Vagina (tissue), 2 donors: Measurements from ENCODE around the gene USP27X.

Source experiments
- POLR2A ChIP-seq, 2 donors: fragments of 450-650 bp; IDR thresholded peaks; one replicate each; pipeline ENCODE4 v1.6.1; 2017; ENCODE audit warnings: antibody characterized with exemption in 2 of 2, mild to moderate bottlenecking in 2 of 2, moderate library complexity in 2 of 2
- POLR2AphosphoS5 ChIP-seq, 2 donors: sonication (generic); formaldehyde crosslinking; IDR thresholded peaks; one replicate each; pipeline ENCODE4 v1.9.0; 2017; ENCODE audit warnings: antibody characterized with exemption in 2 of 2, mild to moderate bottlenecking in 2 of 2, low read depth in 1 of 2; ENCODE audit not compliant: insufficient read depth in 1 of 2
- TF ChIP-seq, protein P1 (sequence below), 3 experiments: fragments of 450-650 bp in 2 of 3; fragments of 200-600 bp in 1 of 3; sonication (generic) in 1 of 3; IDR thresholded peaks; one replicate each; pipeline ENCODE4 v1.5.1; 2017 to 2019; ENCODE audit warnings: antibody characterized with exemption in 3 of 3, mild to moderate bottlenecking in 2 of 3, moderate library complexity in 2 of 3

DNA sequence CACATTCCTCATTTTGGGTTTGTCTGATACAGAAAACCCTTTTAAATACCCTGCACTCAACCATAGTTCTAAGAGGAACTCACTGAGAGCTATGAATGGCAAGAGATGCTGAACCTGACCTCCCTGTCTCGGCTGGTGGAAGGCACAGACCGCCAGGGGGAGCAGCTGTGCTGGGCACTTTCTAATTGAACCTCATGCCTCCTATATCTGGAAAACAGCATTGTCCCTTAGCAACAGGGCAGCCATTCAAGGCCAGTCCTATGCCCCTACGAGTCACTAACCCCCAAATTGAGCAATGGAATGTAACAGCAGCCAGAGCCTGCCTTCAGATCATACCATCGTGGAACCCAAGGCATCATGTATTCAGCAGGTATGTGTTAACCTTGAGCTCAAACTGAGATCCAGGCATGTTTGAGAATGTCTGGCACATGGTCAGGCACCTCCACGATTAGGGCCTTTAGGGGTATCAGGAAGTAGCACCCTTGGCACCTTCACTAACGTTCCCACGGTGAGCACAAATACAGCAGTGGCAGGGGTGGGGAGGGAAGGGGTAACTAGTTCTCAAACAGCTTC is 5.1 kb downstream of the USP27X start:
- TF ChIP-seq, protein P1, sequence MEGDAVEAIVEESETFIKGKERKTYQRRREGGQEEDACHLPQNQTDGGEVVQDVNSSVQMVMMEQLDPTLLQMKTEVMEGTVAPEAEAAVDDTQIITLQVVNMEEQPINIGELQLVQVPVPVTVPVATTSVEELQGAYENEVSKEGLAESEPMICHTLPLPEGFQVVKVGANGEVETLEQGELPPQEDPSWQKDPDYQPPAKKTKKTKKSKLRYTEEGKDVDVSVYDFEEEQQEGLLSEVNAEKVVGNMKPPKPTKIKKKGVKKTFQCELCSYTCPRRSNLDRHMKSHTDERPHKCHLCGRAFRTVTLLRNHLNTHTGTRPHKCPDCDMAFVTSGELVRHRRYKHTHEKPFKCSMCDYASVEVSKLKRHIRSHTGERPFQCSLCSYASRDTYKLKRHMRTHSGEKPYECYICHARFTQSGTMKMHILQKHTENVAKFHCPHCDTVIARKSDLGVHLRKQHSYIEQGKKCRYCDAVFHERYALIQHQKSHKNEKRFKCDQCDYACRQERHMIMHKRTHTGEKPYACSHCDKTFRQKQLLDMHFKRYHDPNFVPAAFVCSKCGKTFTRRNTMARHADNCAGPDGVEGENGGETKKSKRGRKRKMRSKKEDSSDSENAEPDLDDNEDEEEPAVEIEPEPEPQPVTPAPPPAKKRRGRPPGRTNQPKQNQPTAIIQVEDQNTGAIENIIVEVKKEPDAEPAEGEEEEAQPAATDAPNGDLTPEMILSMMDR (IDR thresholded peaks at IDR 0.05), result peak in 1 of 3 experiments; percentile 6
- TF ChIP-seq POLR2A (IDR thresholded peaks at IDR 0.05), result no peak
- no peak for TF ChIP-seq POLR2AphosphoS5 (IDR thresholded peaks at IDR 0.05; ENCODE audit: insufficient read depth in 1 of 2, low read depth in 1 of 2)
